ENCODE data around the gene STPG3.

DNA sequence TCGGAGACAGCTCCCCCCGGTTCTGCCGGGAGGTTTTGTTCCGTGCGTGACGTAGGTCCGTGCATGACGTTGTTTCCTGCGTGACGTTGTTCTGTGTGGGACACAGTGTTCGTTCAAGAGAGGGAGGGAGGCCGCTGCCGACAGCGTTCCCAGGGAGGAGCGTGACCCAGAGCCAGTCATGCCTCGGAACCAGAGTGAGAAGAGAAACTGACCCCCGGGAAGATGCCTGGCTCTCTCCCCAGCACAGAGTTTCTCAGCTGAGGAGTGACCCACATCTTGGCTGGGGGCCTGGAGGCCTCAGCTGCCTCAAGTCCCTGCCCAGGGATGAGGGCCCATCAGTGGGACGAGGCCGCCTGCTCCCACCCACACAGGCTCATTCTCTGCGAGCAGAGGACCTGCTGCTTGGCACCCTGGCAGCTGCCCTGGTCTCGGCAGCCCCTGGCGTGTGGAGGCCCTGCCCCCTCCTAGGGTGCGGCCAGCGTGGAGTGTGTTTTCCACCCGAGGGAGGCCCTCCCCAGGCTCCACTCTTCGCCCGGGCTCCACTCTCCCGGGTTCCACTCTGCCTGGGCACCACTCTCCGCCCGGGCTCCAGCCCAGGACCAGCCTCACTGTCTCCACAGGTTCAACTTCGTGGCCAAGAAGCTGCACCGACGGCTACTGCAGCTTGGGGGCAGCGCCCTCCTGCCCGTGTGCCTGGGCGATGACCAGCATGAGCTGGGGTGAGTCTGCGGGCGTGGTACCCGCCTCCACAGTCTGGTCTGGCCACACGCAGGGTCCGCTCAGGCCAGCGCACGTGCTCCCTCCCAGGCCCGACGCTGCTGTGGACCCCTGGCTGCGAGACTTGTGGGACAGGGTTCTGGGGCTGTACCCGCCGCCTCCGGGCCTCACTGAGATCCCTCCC is 37.7 kb upstream of the STPG3 start:
- TF ChIP-seq YY1 (IDR thresholded peaks at IDR 0.05; ENCODE audit: insufficient read depth, insufficient read length), result no peak
- no peak for TF ChIP-seq ZNF274 (IDR thresholded peaks at IDR 0.05; ENCODE audit: low read depth, low read length)
